CD4-positive, alpha-beta T cell treated with Interleukin-12 subunit alpha and Interleukin-12 subunit beta, for 1 hour (primary cell): Measurements from ENCODE around the gene ZCCHC7.

Experiments
- DNase-seq: peaks from one replicate; pipeline ENCODE4 v3.0.0-alpha.2; 2020

The ZCCHC7 gene

GRCh38 chr9:37342493-37342892, 222.1 kb downstream of the ZCCHC7 start:
- DNase-seq: no peak

- DNase-seq: no peak
Observed at GRCh38 chr9:37342895-37343294, 222.5 kb downstream of the ZCCHC7 start.

GRCh38 chr9:37343724-37344123, 223.3 kb downstream of the ZCCHC7 start:
- DNase-seq: no peak

GRCh38 chr9:37345038-37345437, 224.7 kb downstream of the ZCCHC7 start:
- no peak for DNase-seq

GRCh38 chr9:37348917-37349316, 228.5 kb downstream of the ZCCHC7 start:
- DNase-seq: no peak

- DNase-seq: no peak
Observed at GRCh38 chr9:37350486-37351190, 230.3 kb downstream of the ZCCHC7 start.

- DNase-seq: no peak
Observed at GRCh38 chr9:37353791-37354190, 233.4 kb downstream of the ZCCHC7 start.

- DNase-seq: no peak
Observed at GRCh38 chr9:37362430-37362829, 242.1 kb downstream of the ZCCHC7 start.

GRCh38 chr9:37363124-37363523, 242.8 kb downstream of the ZCCHC7 start:
- no peak for DNase-seq

GRCh38 chr9:37364136-37364535, 243.8 kb downstream of the ZCCHC7 start:
- DNase-seq: no peak

- DNase-seq: peak; percentile 16
Observed at GRCh38 chr9:37364751-37365360, 244.5 kb downstream of the ZCCHC7 start.

GRCh38 chr9:37369671-37370070, 249.3 kb downstream of the ZCCHC7 start:
- no peak for DNase-seq

- no peak for DNase-seq
Observed at GRCh38 chr9:37370282-37370681, 249.9 kb downstream of the ZCCHC7 start.

- DNase-seq: no peak
Observed at GRCh38 chr9:37370968-37371563, 250.7 kb downstream of the ZCCHC7 start.

- no peak for DNase-seq
Observed at GRCh38 chr9:37371565-37372464, 251.4 kb downstream of the ZCCHC7 start.

GRCh38 chr9:37372839-37373238, 252.5 kb downstream of the ZCCHC7 start:
- no peak for DNase-seq

- DNase-seq: no peak
Observed at GRCh38 chr9:37373621-37374020, 253.2 kb downstream of the ZCCHC7 start.

GRCh38 chr9:37374892-37375291, 254.5 kb downstream of the ZCCHC7 start:
- no peak for DNase-seq

GRCh38 chr9:37377688-37378612, 257.6 kb downstream of the ZCCHC7 start:
- DNase-seq: no peak

GRCh38 chr9:37378613-37379004, 258.2 kb downstream of the ZCCHC7 start:
- no peak for DNase-seq

- no peak for DNase-seq
Observed at GRCh38 chr9:37379835-37380234, 259.5 kb downstream of the ZCCHC7 start.

GRCh38 chr9:37380570-37380969, 260.2 kb downstream of the ZCCHC7 start:
- DNase-seq: no peak
